ENCODE measurements around the gene CEACAM1. TPM values are rescaled to one million over a fixed set of nuclear protein-coding genes. Genes with fewer than 3 reads are reported as not detected.

Gene CEACAM1
- total and polyA plus RNA-seq, 9 of the 15 experiments (the other 6 are each of a cell fraction or from before 2014, with no cell fraction given), result 0.04 to 0.16 (median 0.10) TPM; not detected in 1

- TF ChIP-seq, protein P1, sequence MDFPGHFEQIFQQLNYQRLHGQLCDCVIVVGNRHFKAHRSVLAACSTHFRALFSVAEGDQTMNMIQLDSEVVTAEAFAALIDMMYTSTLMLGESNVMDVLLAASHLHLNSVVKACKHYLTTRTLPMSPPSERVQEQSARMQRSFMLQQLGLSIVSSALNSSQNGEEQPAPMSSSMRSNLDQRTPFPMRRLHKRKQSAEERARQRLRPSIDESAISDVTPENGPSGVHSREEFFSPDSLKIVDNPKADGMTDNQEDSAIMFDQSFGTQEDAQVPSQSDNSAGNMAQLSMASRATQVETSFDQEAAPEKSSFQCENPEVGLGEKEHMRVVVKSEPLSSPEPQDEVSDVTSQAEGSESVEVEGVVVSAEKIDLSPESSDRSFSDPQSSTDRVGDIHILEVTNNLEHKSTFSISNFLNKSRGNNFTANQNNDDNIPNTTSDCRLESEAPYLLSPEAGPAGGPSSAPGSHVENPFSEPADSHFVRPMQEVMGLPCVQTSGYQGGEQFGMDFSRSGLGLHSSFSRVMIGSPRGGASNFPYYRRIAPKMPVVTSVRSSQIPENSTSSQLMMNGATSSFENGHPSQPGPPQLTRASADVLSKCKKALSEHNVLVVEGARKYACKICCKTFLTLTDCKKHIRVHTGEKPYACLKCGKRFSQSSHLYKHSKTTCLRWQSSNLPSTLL (IDR thresholded peaks at IDR 0.05), result no peak
Measured at GRCh38 chr19:42497492-42498168, 30.7 kb downstream of the CEACAM1 start (continued).

DNA sequence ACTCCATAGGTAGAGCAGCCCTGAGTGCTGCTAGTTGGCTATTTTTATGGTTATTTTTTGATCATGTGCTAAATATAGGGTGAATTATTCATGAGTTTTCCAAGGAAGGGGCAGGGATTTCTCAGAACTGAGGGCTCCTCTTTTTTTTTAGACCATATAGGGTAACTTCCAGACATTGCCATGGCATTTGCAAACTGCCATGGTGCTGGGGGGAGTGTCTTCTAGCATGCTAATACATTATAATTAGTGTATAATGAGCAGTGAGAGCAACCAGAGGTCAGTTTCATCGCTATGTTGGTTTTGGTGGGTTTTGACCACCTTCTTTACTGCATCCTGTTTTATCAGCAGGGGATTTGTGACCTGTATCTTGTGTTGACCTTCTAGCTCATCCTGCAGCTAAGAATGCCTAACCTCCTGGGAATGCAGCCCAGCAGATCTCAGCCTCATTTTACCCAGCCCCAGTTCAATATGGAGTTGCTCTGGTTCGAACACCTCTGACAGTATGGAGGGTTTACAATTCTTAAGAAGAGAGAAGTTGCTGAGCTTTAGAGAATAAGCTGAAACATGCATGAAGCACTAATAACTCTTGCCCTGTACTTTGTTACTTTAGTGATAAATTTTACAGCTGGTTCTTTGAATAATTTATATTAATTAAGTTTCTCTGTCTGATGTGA, 31.7 kb downstream of the CEACAM1 start:
- no peak for DNase-seq (ENCODE audit: extremely low read depth in 1 of 4, low spot score in 3 of 4)
- Histone ChIP-seq H3K4me3 (no peak overlapping the region), H2AFZ (ENCODE audit: low read depth, low read length) (no peak overlapping the region), H3K9me1 (ENCODE audit: control insufficient read depth, insufficient read depth, low read length) (no peaks in the 10 kb centered on the region), H3K9ac (ENCODE audit: insufficient read depth in 1 of 2, low read depth in 2 of 2, low read length in 2 of 2) (no peak overlapping the region), H3K79me2 (ENCODE audit: control insufficient read depth, insufficient read depth, low read length) (no peaks in the 10 kb centered on the region), H3K27ac (ENCODE audit: extremely low read depth, low read depth, low read length) (no peak overlapping the region), H3K4me1 (replicated peaks in 1 of 2; ENCODE audit: control insufficient read depth in 2 of 2, insufficient read depth in 2 of 2, low read length in 2 of 2) (no peaks in the 10 kb centered on the region), H3K27me3 (ENCODE audit: control insufficient read depth in 2 of 2, insufficient read depth in 2 of 2, low read length in 2 of 2) (peaks cover 11 to 14% of the 10 kb centered on the region in 2 experiments; a peak in 4 of 5 replicates), H3K9me3 (replicated peaks; ENCODE audit: control insufficient read depth, insufficient read depth, low read depth, low read length) (no peaks in the 10 kb centered on the region), H4K20me1 (replicated peaks; ENCODE audit: control insufficient read depth, insufficient read depth, low read length) (no peaks in the 10 kb centered on the region), H3K4me2 (ENCODE audit: insufficient read depth, low read length) (no peak overlapping the region), H3K36me3 (ENCODE audit: control insufficient read depth, insufficient read depth, low read length) (no peaks in the 10 kb centered on the region)
- ChIA-PET POLR2A (interaction anchor here (0.6 kb wide), 1 partner anchor 16 kb away, joined by 3 read pairs; no protein-coding TSS in a partner anchor), CTCF (ENCODE audit: low intra/inter-chr PET ratio) (no interaction called here)
- no TSS peak for BruUV-seq (replicated peaks)
- FAIRE-seq, result no peak
- intact Hi-C loops (cut with micrococcal nuclease) (no loop called here), in situ Hi-C loops (cut with MboI) (no loop called here)
- no peak for ATAC-seq
- 0% methylated on average over 2 of the region's 2 CpGs for WGBS (ENCODE audit: insufficient coverage, low coverage, missing lambda C conversion rate)
- TF ChIP-seq NRF1 (conservative IDR thresholded peaks at IDR 0.05 in 1 of 2, IDR thresholded peaks at IDR 0.05 in 1 of 2), result no peak
- TF ChIP-seq RBM25 (IDR thresholded peaks at IDR 0.05; ENCODE audit: low read depth, low read length, severe bottlenecking), result no peak
- TF ChIP-seq NFATC3 (IDR thresholded peaks at IDR 0.05), result no peak
- no peak for TF ChIP-seq SREBF2 (CRISPR knock-in tag; IDR thresholded peaks at IDR 0.05)

Measured in K562 (cell line).